MM.1S (cell line): Measurements from ENCODE around the gene SLC5A9.

ENCODE experiments used
- DNase-seq: peaks from one replicate; pipeline ENCODE4 v3.0.0-alpha.2; 2015
- H2AFZ ChIP-seq: fragments of 300-600 bp; sonication (generic); 2 replicates; pipeline ENCODE4 v1.6.0; 2016; ENCODE audit warnings: antibody characterized with exemption, low read length
- H3F3A ChIP-seq: fragments of 300-600 bp; sonication (generic); 2 replicates; pipeline ENCODE4 v1.6.1; 2016; ENCODE audit warnings: mild to moderate bottlenecking, antibody characterized with exemption, low read length, moderate library complexity, mixed read lengths; ENCODE audit not compliant: insufficient read depth
- H3K27ac ChIP-seq: fragments of 300-600 bp; sonication (generic); 2 replicates; pipeline ENCODE4 v1.5.1; 2016; ENCODE audit warnings: mild to moderate bottlenecking, low read length
- H3K27me3 ChIP-seq: fragments of 300-600 bp; sonication (generic); replicated peaks from 2 replicates; pipeline ENCODE4 v1.6.0; 2016; ENCODE audit warnings: low read length; ENCODE audit not compliant: insufficient read depth
- H3K36me3 ChIP-seq: fragments of 300-600 bp; sonication (generic); replicated peaks from 2 replicates; pipeline ENCODE4 v1.6.1; 2016; ENCODE audit warnings: mild to moderate bottlenecking, low read length, mixed read lengths; ENCODE audit not compliant: insufficient read depth
- H3K4me1 ChIP-seq: fragments of 300-600 bp; sonication (generic); 2 replicates; pipeline ENCODE4 v1.6.1; 2016; ENCODE audit warnings: low read length, mixed read lengths
- H3K4me2 ChIP-seq: fragments of 300-600 bp; sonication (generic); 2 replicates; pipeline ENCODE4 v1.6.0; 2016; ENCODE audit warnings: low read depth, low read length
- H3K4me3 ChIP-seq: fragments of 300-600 bp; sonication (generic); 2 replicates; pipeline ENCODE4 v1.5.1; 2016; ENCODE audit warnings: low read length, mixed read lengths
- H3K79me2 ChIP-seq: fragments of 300-600 bp; sonication (generic); 2 replicates; pipeline ENCODE4 v1.6.1; 2016; ENCODE audit warnings: mixed run types, low read length, mixed read lengths
- H3K9ac ChIP-seq: fragments of 300-600 bp; sonication (generic); 2 replicates; pipeline ENCODE4 v1.6.1; 2016; ENCODE audit warnings: low read length, mixed read lengths
- H3K9me2 ChIP-seq: fragments of 300-600 bp; sonication (generic); replicated peaks from 2 replicates; pipeline ENCODE4 v1.6.1; 2016; ENCODE audit warnings: mild to moderate bottlenecking, low read length, mixed read lengths; ENCODE audit not compliant: insufficient read depth
- H3K9me3 ChIP-seq: fragments of 300-600 bp; sonication (generic); replicated peaks from 2 replicates; pipeline ENCODE4 v1.6.1; 2016; ENCODE audit warnings: mild to moderate bottlenecking, low read length, mixed read lengths; ENCODE audit not compliant: insufficient read depth
- H4K20me1 ChIP-seq: fragments of 300-600 bp; sonication (generic); 2 replicates; pipeline ENCODE4 v1.6.1; 2016; ENCODE audit warnings: mild to moderate bottlenecking, low read length, moderate library complexity, mixed read lengths; ENCODE audit not compliant: insufficient read depth
- CTCF ChIP-seq: fragments of 300-600 bp; sonication (generic); IDR thresholded peaks from 2 replicates; pipeline ENCODE4 v1.5.1; 2016; ENCODE audit warnings: antibody characterized with exemption, low read length, mixed read lengths
- EZH2 ChIP-seq: fragments of 300-600 bp; sonication (generic); optimal IDR thresholded peaks from 2 replicates; pipeline ENCODE3; 2017; ENCODE audit warnings: low read depth, mild to moderate bottlenecking, antibody characterized with exemption, low read length, mixed read lengths
- EZH2phosphoT487 ChIP-seq: fragments of 300-600 bp; sonication (generic); IDR thresholded peaks from 2 replicates; pipeline ENCODE4 v1.6.1; 2018; ENCODE audit warnings: antibody characterized with exemption, low read length

Gene SLC5A9

GRCh38 chr1:48250572-48250971 lies 28.1 kb downstream of the SLC5A9 start:
- Histone ChIP-seq H3K4me2 (no peak overlapping the region), H3K27ac (no peak overlapping the region), H3K27me3 (no peaks in the 10 kb centered on the region), H3F3A (no peaks in the 10 kb centered on the region), H3K4me3 (no peak overlapping the region), H3K9me2 (no peaks in the 10 kb centered on the region), H3K9ac (no peak overlapping the region), H3K36me3 (no peaks in the 10 kb centered on the region), H3K4me1 (no peaks in the 10 kb centered on the region), H2AFZ (no peak overlapping the region), H3K9me3 (no peaks in the 10 kb centered on the region), H4K20me1 (no peaks in the 10 kb centered on the region), H3K79me2 (no peaks in the 10 kb centered on the region)
- TF ChIP-seq EZH2phosphoT487 (no peak), EZH2 (no peak), CTCF (no peak)
- no peak for DNase-seq

- no peaks in the 10 kb centered on the region for H3K36me3 ChIP-seq
- no peaks in the 10 kb centered on the region for H3K27me3 ChIP-seq
- no peaks in the 10 kb centered on the region for H4K20me1 ChIP-seq
- H3K79me2 ChIP-seq, result no peaks in the 10 kb centered on the region
- no peaks in the 10 kb centered on the region for H3K9me2 ChIP-seq
- H3K9ac ChIP-seq, result no peak overlapping the region
- no peaks in the 10 kb centered on the region for H3K9me3 ChIP-seq
- no peaks in the 10 kb centered on the region for H3K4me1 ChIP-seq
- no peak overlapping the region for H3K27ac ChIP-seq
- H3F3A ChIP-seq, result no peaks in the 10 kb centered on the region
- H3K4me3 ChIP-seq, result no peak overlapping the region
- TF ChIP-seq CTCF, result no peak
- TF ChIP-seq EZH2, result no peak
- TF ChIP-seq EZH2phosphoT487, result no peak
- DNase-seq, result no peak
- H3K4me2 ChIP-seq, result no peak overlapping the region
- H2AFZ ChIP-seq, result no peak overlapping the region
Observed at GRCh38 chr1:48251323-48251722, 28.8 kb downstream of the SLC5A9 start.

- no peak overlapping the region for H3K9ac ChIP-seq
- H3K27me3 ChIP-seq, result no peaks in the 10 kb centered on the region
- H2AFZ ChIP-seq, result no peak overlapping the region
- no peak for DNase-seq
- H3K9me2 ChIP-seq, result no peaks in the 10 kb centered on the region
- no peaks in the 10 kb centered on the region for H4K20me1 ChIP-seq
- no peak overlapping the region for H3K4me2 ChIP-seq
- no peak overlapping the region for H3K27ac ChIP-seq
- H3K9me3 ChIP-seq, result no peaks in the 10 kb centered on the region
- H3K4me1 ChIP-seq, result no peaks in the 10 kb centered on the region
- no peak overlapping the region for H3K4me3 ChIP-seq
- no peaks in the 10 kb centered on the region for H3F3A ChIP-seq
- no peaks in the 10 kb centered on the region for H3K36me3 ChIP-seq
- no peak for TF ChIP-seq CTCF
- no peaks in the 10 kb centered on the region for H3K79me2 ChIP-seq
Observed at GRCh38 chr1:48251821-48252220, 29.3 kb downstream of the SLC5A9 start.
